Karpas-422 (cell line): Measurements from ENCODE around the gene LSM7. TPM values are rescaled to one million over a fixed set of nuclear protein-coding genes. Genes with fewer than 3 reads are reported as not detected.
"Not testable (repeated sequence)": the region's sequence is repeated elsewhere in the genome, so short reads cannot be mapped to it uniquely, and the experiment has no call there.

Experiments used
- DNase-seq: peaks from one replicate; pipeline ENCODE4 v3.0.0-alpha.2; 2015
- H2AFZ ChIP-seq: fragments of 200-600 bp; sonication (generic); 2 replicates; pipeline ENCODE4 v1.6.1; 2014; ENCODE audit warnings: antibody characterized with exemption, low read length, mixed read lengths
- H3K27ac ChIP-seq: fragments of 200-600 bp; sonication (generic); 2 replicates; pipeline ENCODE4 v1.5.1; 2014; ENCODE audit warnings: mild to moderate bottlenecking, low read length, moderate library complexity
- H3K27me3 ChIP-seq: fragments of 200-600 bp; sonication (generic); 2 replicates; pipeline ENCODE4 v1.6.1; 2014; ENCODE audit warnings: low read length, mixed read lengths
- H3K36me3 ChIP-seq: fragments of 200-600 bp; sonication (generic); 2 replicates; pipeline ENCODE4 v1.6.1; 2014; ENCODE audit warnings: low read length, mixed read lengths; ENCODE audit not compliant: insufficient read depth
- H3K4me1 ChIP-seq: fragments of 200-600 bp; sonication (generic); 2 replicates; pipeline ENCODE4 v1.6.1; 2014; ENCODE audit warnings: mild to moderate bottlenecking, low read length, mixed read lengths
- H3K4me2 ChIP-seq: fragments of 200-600 bp; sonication (generic); 2 replicates; pipeline ENCODE4 v1.6.1; 2014; ENCODE audit warnings: low read length, low read depth, mild to moderate bottlenecking; ENCODE audit not compliant: poor library complexity, severe bottlenecking
- H3K4me3 ChIP-seq: fragments of 200-600 bp; sonication (generic); 2 replicates; pipeline ENCODE4 v1.5.1; 2014; ENCODE audit warnings: mild to moderate bottlenecking, antibody characterized with exemption, low read length, mixed read lengths
- H3K79me2 ChIP-seq: fragments of 200-600 bp; sonication (generic); 2 replicates; pipeline ENCODE4 v1.6.1; 2014; ENCODE audit warnings: mild to moderate bottlenecking, low read length, mixed read lengths
- H3K9ac ChIP-seq: fragments of 200-600 bp; sonication (generic); 2 replicates; pipeline ENCODE4 v1.6.0; 2014; ENCODE audit warnings: low read length
- H3K9me2 ChIP-seq: fragments of 200-600 bp; sonication (generic), shearing (Covaris generic); replicated peaks from 2 replicates; pipeline ENCODE4 v1.6.0; 2014; ENCODE audit warnings: mild to moderate bottlenecking, low read length, moderate library complexity; ENCODE audit not compliant: insufficient read depth
- H3K9me3 ChIP-seq: fragments of 300-700, 200-600 bp; sonication (generic); 2 replicates; pipeline ENCODE4 v1.6.1; 2014; ENCODE audit warnings: low read length, mixed read lengths
- H4K20me1 ChIP-seq: fragments of 200-600 bp; sonication (generic); 2 replicates; pipeline ENCODE4 v1.6.1; 2014; ENCODE audit warnings: mild to moderate bottlenecking, antibody characterized with exemption, low read length, low read depth; ENCODE audit not compliant: insufficient read depth
- total RNA-seq: library from RNA; depleted of rRNA; stranded (reverse); fragments of >200 nt; shearing (Covaris generic); gene quantifications from 2 replicates; pipeline ENCODE4 v1.2.3, GENCODE V29; 2014; ENCODE audit warnings: low replicate concordance

LSM7 gene
- total RNA-seq, 1 experiment from 2014 or later: 140 TPM

DNA sequence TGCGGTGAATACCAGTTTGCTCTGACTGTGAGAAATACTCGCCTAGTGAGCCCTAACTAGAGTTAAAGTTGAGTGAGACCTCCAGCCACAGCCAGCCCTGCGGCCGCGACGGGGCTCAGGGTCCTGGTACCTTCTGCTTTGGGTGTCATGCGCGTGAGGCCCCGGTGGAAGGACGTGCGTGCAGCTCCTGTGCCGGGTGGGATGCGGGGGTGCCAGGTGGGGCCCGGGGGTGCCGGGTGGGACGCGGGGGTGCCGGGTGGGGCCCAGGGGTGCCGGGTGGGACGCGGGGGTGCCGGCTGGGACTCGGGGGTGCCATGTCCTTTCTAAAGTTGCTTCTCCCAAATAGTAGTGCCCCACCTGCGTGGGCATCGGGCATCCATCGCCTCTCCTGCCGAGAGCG, 23.2 kb upstream of the LSM7 start:
- Histone ChIP-seq H4K20me1 (no peaks in the 10 kb centered on the region), H3K4me2 (no peak overlapping the region), H3K79me2 (no peaks in the 10 kb centered on the region), H3K9me3 (no peaks in the 10 kb centered on the region), H3K9ac (no peak overlapping the region), H3K27me3 (no peaks in the 10 kb centered on the region), H3K4me1 (no peaks in the 10 kb centered on the region), H3K4me3 (no peak overlapping the region), H3K36me3 (no peaks in the 10 kb centered on the region), H2AFZ (no peak overlapping the region), H3K9me2 (no peaks in the 10 kb centered on the region), H3K27ac (no peak overlapping the region)
- no peak for DNase-seq

DNA sequence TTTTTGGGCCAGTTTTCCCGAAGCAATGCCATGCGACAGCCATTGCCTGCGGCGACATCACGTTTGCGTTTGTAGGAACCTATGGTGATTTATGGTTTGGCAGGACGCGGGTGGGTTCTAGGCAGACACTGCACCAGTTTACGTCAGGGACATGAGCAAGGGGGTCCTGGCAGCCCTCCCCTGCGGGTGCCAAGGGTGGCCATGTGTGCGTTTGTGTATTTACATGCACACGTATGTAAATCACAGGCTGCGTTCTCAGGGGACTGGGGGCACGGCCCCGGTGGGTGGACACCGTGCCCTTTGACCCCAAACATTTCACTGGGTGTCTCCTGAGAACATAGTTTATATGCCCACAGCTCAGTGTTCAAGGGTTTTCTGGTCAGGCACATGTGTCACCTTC, 22.3 kb upstream of the LSM7 start:
- Histone ChIP-seq H3K4me3 (no peak overlapping the region), H3K27me3 (no peaks in the 10 kb centered on the region), H4K20me1 (no peaks in the 10 kb centered on the region), H3K36me3 (no peaks in the 10 kb centered on the region), H3K9ac (no peak overlapping the region), H3K4me2 (no peak overlapping the region), H3K79me2 (no peaks in the 10 kb centered on the region), H3K9me2 (no peaks in the 10 kb centered on the region), H3K4me1 (no peaks in the 10 kb centered on the region), H2AFZ (no peak overlapping the region), H3K9me3 (no peaks in the 10 kb centered on the region), H3K27ac (no peak overlapping the region)
- no peak for DNase-seq

- H3K4me2 ChIP-seq, H3K36me3 ChIP-seq, H2AFZ ChIP-seq, H3K79me2 ChIP-seq, H3K27me3 ChIP-seq, H3K4me3 ChIP-seq, H4K20me1 ChIP-seq, H3K9ac ChIP-seq, H3K4me1 ChIP-seq, H3K27ac ChIP-seq, H3K9me3 ChIP-seq, H3K9me2 ChIP-seq, DNase-seq: not testable (repeated sequence)
These were observed 21.4 kb upstream of the LSM7 start for GRCh38 chr19:2349818-2350217.

DNA sequence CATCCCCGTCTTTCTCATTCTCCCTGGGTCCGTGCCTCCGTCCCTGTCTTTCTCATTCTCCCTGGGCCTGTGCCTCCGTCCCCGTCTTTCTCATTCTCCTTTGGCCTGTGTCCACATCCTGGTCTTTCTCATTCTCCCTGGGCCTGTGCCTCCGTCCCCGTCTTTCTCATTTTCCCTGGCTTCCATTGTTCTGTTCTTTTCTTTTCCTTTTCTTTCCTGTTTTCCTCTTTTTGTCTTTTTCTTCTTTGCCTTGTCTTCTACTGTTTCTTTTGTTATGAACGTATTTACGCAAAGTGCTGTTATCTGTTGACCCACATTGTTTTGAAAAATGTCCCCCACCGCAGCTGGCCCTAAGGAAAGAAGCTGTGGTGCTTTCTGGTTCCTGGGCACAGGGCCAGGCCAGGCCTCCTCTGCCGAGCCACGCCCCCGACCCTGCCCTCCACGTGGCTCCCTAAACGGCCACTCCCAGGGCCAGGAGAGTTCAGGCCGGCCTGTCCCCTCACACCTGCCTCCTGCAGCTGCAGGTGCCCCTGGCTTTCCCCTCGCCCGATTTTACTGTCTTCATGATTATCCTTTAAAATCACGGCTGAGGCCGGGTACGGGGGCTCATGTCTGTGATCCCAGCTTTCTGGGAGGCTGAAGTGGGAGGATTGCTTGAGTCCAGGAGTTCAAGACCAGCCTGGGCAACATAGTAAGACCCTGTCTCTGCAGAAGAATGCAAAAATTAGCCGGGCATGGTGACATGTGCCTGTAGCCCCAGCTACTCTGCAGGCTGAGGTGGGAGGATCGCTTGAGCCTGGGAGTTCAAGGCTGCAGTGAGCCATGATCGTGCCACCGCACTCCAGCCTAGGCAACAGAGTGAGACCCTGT, 17.6 kb upstream of the LSM7 start:
- Histone ChIP-seq H3K27ac (no peak overlapping the region), H3K4me2 (no peak overlapping the region)

DNA sequence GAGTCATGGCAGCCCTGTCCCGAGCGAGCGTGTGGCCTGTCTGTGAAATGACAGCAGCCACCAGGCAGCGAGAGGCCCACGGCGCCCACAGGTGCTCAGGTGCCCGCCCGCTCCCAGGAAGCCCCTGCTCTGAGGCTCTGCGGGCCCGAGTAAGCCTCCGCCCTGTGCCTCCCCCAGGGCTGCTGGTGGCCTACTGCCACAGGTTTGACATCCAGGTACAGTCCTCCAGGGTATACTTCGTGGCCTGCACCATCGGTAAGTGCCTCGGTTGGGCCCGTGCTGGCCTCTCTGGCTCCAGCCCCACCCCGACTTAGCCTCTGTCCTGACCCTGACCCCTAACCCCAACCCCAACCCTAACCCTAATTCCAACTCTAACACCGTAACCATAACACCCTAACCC, 16.7 kb upstream of the LSM7 start:
- Histone ChIP-seq H3K36me3 (no peaks in the 10 kb centered on the region), H3K9ac (no peak overlapping the region)

More for the DNA sequence above, 17.6 kb upstream of the LSM7 start:
- no peaks in the 10 kb centered on the region for H4K20me1 ChIP-seq
- no peaks in the 10 kb centered on the region for H3K9me2 ChIP-seq
- no peak overlapping the region for H3K9ac ChIP-seq
- DNase-seq: no peak
- H2AFZ ChIP-seq: no peak overlapping the region
- no peaks in the 10 kb centered on the region for H3K9me3 ChIP-seq
- H3K79me2 ChIP-seq: no peaks in the 10 kb centered on the region
- H3K4me1 ChIP-seq: no peaks in the 10 kb centered on the region
- no peaks in the 10 kb centered on the region for H3K36me3 ChIP-seq
- no peak overlapping the region for H3K4me3 ChIP-seq
- no peaks in the 10 kb centered on the region for H3K27me3 ChIP-seq

DNA sequence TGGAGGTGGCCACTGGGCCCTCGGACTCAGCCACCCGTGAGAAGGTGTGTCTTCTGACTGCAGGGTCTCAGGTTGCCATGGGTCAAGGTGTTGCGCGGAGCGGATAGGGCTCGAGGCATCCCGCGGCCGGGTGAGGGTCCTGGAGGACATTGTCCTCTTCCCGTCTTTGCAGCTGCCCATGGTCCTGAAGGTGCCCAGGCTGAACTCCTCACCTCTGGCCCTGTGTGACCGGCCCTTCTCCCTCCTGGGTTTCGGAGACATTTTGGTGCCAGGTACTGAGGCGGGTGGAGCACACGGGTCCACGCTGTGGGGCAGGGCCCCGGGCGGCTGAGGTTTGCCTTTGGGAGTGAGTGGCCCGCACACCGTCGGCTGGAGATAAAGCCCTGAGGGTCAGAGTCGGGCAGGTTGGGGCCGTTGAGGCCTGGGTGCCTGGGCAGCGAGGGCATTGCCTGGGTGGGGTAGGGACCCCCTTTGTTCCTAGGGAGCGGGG, 16.0 kb upstream of the LSM7 start:
- H4K20me1 ChIP-seq: no peaks in the 10 kb centered on the region
- no peak overlapping the region for H3K4me2 ChIP-seq
- H3K36me3 ChIP-seq: no peaks in the 10 kb centered on the region
- H2AFZ ChIP-seq: no peak overlapping the region
- no peak for DNase-seq
- H3K4me1 ChIP-seq: no peaks in the 10 kb centered on the region
- H3K9me2 ChIP-seq: no peaks in the 10 kb centered on the region
- H3K9me3 ChIP-seq: no peaks in the 10 kb centered on the region
- H3K27me3 ChIP-seq: no peaks in the 10 kb centered on the region
- no peak overlapping the region for H3K27ac ChIP-seq
- H3K79me2 ChIP-seq: no peaks in the 10 kb centered on the region
- no peak overlapping the region for H3K9ac ChIP-seq
- no peak overlapping the region for H3K4me3 ChIP-seq

More for the DNA sequence above, 16.7 kb upstream of the LSM7 start:
- H3K79me2 ChIP-seq: no peaks in the 10 kb centered on the region
- no peak overlapping the region for H2AFZ ChIP-seq
- DNase-seq: no peak
- no peak overlapping the region for H3K4me2 ChIP-seq
- no peaks in the 10 kb centered on the region for H3K4me1 ChIP-seq
- H3K4me3 ChIP-seq: no peak overlapping the region
- H3K9me3 ChIP-seq: no peaks in the 10 kb centered on the region
- no peaks in the 10 kb centered on the region for H3K9me2 ChIP-seq
- no peak overlapping the region for H3K27ac ChIP-seq
- H4K20me1 ChIP-seq: no peaks in the 10 kb centered on the region
- H3K27me3 ChIP-seq: no peaks in the 10 kb centered on the region

DNA sequence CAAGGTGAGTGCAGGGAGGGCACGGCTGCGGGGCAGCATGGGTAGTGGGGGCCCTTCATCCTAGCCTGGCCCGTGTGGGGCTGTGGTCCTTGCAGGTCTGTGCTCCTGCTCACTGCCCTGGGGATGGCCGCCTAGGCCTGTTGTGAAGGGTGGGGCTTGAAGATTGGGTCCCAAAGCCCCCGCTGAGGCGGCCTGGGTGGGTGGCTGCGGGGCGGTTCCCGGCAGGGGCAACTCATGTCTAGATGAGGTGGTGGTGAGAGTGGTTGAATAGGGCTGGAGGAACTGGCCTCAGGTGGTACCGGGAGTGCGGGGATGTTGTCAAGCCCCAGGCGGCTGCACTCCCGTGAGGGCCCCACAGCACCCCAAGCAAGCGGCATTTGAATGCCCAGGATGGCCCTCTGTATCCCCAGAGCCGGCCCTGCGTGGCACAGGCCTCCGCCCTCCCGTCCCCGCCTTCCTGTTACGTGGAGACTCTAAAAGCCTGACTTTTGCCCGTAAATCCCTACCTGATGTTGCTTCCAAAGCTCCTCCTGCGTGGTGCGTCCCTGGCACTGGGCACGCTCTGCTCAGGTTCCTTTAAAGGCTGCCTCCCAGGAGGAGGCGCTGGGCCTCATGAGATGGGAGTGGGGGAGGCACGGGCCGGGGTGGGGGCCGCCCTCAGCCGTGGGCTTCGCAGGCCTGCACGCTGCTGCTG, 15.1 kb upstream of the LSM7 start:
- Histone ChIP-seq H3K9me3 (no peaks in the 10 kb centered on the region), H3K4me1 (no peaks in the 10 kb centered on the region), H3K4me3 (no peak overlapping the region), H3K27me3 (no peaks in the 10 kb centered on the region), H3K27ac (no peak overlapping the region), H3K4me2 (no peak overlapping the region), H3K9ac (no peak overlapping the region), H3K9me2 (no peaks in the 10 kb centered on the region), H2AFZ (no peak overlapping the region), H3K36me3 (no peaks in the 10 kb centered on the region), H4K20me1 (no peaks in the 10 kb centered on the region), H3K79me2 (no peaks in the 10 kb centered on the region)
- no peak for DNase-seq

DNA sequence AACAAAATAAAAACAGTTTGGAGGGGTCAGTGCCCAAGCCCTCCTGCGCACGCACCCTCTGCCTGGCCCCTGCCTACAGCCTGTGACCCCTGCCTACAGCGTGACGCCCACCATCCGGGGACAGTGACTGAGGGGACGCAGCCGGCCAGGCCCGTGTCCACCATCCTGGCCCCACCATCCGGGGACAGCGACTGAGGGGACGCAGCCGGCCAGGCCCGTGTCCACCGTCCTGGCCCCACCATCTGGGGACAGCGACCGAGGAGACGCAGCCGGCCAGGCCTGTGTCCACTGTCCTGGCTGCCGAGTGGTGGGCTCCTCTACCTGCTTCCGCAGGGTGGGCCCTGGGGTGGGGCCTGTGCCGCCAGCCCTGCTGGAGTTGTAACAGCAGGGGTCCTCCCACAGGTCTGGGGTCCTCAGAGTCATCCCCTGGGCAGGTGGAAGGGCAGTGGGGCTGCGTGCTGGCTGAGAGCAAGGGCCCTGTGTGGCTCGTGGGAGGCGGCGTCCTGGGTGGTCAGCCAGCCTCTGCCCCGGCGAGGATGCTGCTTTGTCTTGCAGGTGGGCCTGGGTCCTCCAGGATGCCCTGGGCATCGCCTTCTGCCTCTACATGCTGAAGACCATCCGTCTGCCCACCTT, 14.4 kb upstream of the LSM7 start:
- no peak overlapping the region for H3K27ac ChIP-seq
- no peaks in the 10 kb centered on the region for H3K4me1 ChIP-seq
- H4K20me1 ChIP-seq: no peaks in the 10 kb centered on the region
- no peak for DNase-seq
- no peaks in the 10 kb centered on the region for H3K79me2 ChIP-seq
- H3K4me3 ChIP-seq: no peak overlapping the region
- no peaks in the 10 kb centered on the region for H3K36me3 ChIP-seq
- H3K9ac ChIP-seq: no peak overlapping the region
- no peaks in the 10 kb centered on the region for H3K27me3 ChIP-seq
- no peak overlapping the region for H3K4me2 ChIP-seq
- no peak overlapping the region for H2AFZ ChIP-seq
- no peaks in the 10 kb centered on the region for H3K9me3 ChIP-seq
- H3K9me2 ChIP-seq: no peaks in the 10 kb centered on the region
